Neural progenitor cell (in vitro differentiated cells): ENCODE measurements around the gene LZTS2.

ENCODE experiments used
- EZH2phosphoT487 ChIP-seq: fragments of 200-600 bp; sonication (generic); IDR thresholded peaks from 2 replicates; pipeline ENCODE4 v1.6.1; 2017; ENCODE audit warnings: antibody characterized with exemption
- TF ChIP-seq, protein P1 (sequence below): fragments of 200-600 bp; sonication (generic); IDR thresholded peaks from 2 replicates; pipeline ENCODE4 v1.5.1; 2017; ENCODE audit warnings: antibody characterized with exemption, mild to moderate bottlenecking

DNA sequence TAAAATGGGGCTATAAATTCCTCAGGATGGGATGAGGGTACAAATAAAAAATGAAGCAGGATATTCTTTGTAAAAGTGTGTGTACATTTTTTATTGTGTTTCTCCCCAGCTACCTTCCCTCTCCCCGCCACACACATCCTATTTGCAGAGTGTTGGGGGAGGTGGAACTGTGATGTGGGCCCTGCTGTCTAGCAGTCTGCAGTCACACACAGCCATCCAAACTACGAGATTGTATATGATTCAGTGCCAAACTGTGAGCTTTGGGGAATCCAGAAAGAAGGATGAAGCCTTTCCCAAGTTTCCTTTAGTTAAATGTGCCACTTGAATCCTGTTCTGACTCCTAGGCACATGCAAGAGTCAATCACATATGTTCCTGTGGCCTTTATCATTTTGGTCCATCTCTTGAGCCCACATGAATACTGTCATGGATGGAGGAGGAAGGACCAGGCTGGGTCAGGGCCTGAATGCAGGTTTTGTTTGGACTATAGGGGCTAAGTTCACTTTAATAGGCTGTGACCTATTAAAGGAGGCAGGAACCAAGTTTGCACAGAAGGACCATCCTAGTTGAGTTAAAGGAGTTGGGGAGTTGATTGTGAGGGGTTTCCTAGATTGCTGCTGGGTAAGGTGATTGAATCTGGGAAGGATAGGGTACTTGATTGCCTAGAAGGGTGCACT is 31.4 kb upstream of the LZTS2 start:
- no peak for TF ChIP-seq EZH2phosphoT487
- TF ChIP-seq, protein P1, sequence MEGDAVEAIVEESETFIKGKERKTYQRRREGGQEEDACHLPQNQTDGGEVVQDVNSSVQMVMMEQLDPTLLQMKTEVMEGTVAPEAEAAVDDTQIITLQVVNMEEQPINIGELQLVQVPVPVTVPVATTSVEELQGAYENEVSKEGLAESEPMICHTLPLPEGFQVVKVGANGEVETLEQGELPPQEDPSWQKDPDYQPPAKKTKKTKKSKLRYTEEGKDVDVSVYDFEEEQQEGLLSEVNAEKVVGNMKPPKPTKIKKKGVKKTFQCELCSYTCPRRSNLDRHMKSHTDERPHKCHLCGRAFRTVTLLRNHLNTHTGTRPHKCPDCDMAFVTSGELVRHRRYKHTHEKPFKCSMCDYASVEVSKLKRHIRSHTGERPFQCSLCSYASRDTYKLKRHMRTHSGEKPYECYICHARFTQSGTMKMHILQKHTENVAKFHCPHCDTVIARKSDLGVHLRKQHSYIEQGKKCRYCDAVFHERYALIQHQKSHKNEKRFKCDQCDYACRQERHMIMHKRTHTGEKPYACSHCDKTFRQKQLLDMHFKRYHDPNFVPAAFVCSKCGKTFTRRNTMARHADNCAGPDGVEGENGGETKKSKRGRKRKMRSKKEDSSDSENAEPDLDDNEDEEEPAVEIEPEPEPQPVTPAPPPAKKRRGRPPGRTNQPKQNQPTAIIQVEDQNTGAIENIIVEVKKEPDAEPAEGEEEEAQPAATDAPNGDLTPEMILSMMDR, result no peak
